AG09319 (cell line): Measurements from ENCODE around the gene MACF1.
"Not testable (repeated sequence)": the region's sequence is repeated elsewhere in the genome, so short reads cannot be mapped to it uniquely, and the experiment has no call there.

ENCODE experiments used
- DNase-seq: peaks from one replicate; pipeline ENCODE4 v3.0.0-alpha.2; 2010; ENCODE audit warnings: low read depth; ENCODE audit errors: extremely low read depth
- CTCF ChIP-seq: IDR thresholded peaks from 2 replicates; pipeline ENCODE4 v1.5.1; 2011; ENCODE audit warnings: low read depth, mild to moderate bottlenecking, inconsistent platforms, low read length, moderate library complexity

Gene MACF1

DNA sequence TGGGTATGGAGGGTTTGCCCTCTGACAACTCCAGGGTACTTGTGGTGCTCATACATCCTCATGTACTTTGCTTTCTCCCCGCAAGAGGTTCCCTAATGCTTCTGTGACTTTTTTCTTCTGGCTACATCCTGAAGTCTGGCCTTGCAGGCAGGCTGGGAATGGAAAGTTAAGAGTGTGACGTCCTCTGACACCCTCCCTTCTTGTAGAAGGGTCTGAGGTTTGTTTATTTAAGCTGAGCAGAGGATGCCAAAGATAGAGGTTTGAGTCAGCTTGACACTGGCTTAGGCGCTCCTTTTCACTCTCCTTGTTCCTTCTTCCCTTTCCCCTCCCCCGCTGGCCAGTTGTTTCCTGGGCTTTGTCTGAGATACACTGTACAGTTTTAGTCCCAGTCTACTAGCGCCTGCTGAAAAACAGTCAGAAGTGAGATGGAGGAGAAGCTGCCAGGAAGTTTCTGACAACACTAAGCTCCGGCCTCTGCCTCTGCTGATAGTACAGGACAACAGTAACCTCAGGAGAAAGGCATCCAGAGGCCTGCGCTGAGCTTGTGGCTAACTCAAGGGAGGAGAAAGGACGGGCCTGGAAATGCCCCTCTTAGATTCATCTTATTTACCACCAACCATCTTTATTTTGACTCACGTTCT is at the start of gene MACF1:
Gene MACF1, plus strand, starts transcription at position 255 of the 641 bp plus-strand sequence. Its CDS starts 328 bp downstream, at position 583.
- TF ChIP-seq CTCF: peak; percentile 60

DNA sequence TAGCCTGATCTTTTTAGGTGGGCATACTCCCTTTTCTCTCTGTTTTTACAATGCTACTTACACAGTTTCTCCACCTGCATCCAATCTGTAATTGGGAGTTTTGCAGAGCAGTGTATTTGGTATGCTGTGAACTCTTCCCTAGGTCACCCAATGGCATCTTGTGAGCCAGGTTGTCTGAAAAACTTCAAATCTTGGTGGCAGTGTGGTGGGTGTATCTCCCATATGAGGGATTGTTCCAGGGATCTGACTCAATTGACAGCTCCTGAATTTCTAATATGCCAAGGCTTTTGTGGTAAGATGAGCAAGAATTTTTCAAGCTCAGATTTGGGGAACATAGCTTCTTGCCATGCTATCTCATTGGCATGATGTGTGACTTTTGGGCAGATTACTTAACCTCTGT is 47.2 kb upstream of the MACF1 start:
- DNase-seq: no peak
- TF ChIP-seq CTCF: no peak

More for the DNA sequence above, at the start of gene MACF1:
- peak; percentile 74 for DNase-seq

DNA sequence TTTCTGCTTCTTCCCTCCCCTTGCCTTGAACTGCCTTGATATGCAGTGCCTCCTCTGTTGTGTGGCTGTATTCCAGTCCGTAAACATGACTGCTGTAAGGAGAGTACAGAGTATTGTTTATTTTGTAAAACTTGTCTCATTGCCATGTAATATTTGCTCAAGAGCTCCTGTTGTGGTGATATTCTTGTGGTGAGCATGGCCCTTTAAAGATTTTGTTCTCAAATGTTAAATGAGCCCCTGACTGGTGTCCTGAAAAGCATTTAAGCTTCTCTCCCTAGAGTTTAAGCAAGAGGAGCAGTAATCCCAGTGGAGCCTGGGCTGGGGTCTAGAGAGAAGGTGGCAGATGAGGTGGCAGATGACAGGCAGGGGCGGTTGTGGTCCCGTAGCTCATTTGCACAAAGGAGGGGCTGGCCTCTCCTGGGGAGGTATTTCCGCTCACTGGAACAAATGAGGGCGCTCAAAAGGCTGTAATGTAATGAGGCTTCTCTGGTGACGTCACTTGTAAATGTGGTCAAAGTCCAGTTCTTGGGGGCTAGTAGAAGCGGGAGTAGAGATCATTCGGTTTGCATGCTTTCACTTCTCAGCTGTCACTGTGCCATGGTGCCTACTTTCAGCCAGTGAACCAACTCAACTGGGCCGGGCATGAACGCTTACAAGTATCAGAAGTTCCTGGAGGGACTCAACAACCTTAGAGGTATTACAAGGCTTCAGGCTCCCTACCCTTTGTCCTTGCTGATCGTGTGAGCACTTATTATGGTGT is 46.0 kb upstream of the MACF1 start:
- DNase-seq: no peak
- no peak for TF ChIP-seq CTCF

DNA sequence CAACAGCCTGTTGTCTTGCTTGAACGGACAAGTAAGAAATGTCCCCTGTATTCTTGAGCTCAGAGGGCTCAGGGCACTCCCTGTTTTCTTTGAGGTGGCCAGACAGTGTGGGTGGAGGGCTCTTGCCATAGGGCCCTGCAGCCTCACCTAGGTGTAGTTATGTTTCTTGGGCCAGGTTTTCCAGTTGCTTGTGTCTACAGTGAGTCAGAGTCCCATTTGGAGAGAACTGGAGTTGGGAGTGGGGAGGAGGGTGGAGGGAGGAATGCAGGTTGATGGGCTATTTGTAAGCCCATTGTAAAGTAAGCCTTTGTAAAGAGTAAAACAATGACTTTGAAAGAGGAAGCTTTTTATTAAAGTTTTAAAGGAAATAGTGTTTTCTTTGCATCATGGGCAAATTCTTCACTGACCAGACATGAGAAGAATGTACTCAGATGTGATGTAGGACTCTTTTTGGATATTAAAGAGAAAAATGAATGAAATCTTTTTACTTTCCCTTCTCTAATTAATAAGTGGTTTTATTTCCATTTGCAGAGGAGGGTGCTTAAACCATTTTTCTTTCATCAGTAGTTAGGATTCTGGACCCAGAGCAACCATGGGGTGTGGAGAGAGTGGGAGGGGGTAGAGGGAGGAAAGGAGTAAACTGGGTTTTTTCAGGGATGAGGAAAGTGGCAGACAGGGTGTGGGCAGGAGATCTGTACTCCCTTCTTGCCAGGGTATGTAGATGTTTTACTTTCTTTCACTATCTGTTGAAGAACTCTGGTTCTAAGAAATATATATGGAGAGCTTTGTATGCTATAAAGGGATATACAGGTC is 45.1 kb upstream of the MACF1 start:
- no peak for DNase-seq
- no peak for TF ChIP-seq CTCF

DNA sequence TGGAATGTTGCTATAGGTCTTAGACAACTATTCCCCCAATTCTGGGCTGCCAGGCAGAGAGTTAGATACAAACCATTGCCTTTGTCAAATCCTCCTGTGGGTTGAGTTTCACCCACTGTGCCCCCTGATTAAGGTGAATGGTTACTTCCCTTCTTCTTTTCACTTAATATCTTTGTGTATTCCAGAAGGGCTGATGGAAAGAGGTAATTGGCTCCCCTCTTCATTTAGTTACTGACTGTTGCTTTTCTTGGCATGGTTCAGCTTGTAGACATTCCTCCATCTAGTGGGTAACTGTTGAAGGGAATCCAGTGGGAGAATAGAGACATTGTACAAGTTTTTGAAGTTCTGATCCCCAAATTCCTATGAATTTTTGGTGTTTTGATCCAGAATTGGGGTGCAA is 43.8 kb upstream of the MACF1 start:
- TF ChIP-seq CTCF: peak; percentile 15
- DNase-seq: no peak

DNA sequence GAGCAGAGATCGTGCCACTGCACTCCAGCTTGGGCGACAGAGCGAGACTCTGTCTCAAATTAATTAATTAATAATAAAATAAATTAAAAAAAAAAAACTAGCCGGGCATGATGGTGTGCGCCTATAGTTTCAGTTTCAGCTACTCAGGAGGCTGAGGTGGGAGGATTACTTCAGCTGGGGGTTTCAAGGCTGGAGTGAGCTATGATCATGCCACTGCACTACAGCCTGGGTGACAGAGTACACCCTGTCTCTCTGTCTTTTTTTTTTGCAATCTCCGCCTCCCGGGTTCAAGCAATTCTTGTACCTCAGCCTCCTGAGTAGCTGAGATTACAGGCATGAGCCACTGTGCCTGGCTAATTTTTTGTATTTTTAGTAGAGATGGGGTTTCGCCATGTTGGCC is 42.7 kb upstream of the MACF1 start:
- not testable (repeated sequence) for DNase-seq

DNA sequence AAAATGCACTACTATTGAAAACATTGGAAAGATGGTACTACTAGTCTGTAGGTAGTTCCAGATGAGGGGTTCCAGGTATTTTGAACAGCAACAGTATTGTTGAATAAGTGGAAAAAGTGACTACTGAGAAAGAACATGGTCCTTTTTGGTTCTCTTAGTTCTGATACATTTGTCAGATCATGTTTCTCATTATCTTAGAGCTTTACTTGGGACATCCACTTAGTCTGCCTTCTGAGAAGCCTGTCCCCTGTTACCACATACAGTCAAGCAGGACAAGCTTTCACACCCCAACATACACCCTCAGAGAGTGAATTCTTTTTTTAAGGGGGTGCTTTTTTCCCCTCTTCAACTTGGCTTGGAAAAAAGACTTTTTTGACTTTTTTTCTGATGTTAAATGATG is 41.0 kb upstream of the MACF1 start:
- no peak for TF ChIP-seq CTCF
- no peak for DNase-seq
